Heart right ventricle (tissue), 16 donors: ENCODE results near the gene IER5L. TPM values are rescaled to one million over a fixed set of nuclear protein-coding genes. Genes with fewer than 3 reads are reported as not detected.

ENCODE experiments used
- ATAC-seq, 8 donors: fragments of 200-7000 bp; cut with Tn5 transposase; one replicate each; pipeline ENCODE4 v1.9.1; 2020; ENCODE audit warnings: mild to moderate bottlenecking in 8 of 8, moderate library complexity in 8 of 8, moderate number of reproducible peaks in 1 of 8
- DNase-seq, 2 donors: peaks; one replicate each; pipeline ENCODE4 v3.0.0-alpha.2; 2020
- H3K27ac ChIP-seq, 10 donors: fragments of 200-600 bp; sonication (generic) in 2 of 10; one replicate each; pipeline versions ENCODE4 v1.5.0 to v1.8.0; 2020 to 2022; ENCODE audit warnings: mild to moderate bottlenecking in 3 of 10
- H3K27me3 ChIP-seq, 7 donors: fragments of 200-600 bp; one replicate each; pipeline ENCODE4 v1.8.0; 2021 to 2022; ENCODE audit warnings: mild to moderate bottlenecking in 2 of 7
- H3K36me3 ChIP-seq, 9 donors: fragments of 200-600 bp; sonication (generic) in 1 of 9; one replicate each; pipeline versions ENCODE4 v1.5.0 to v1.8.0; 2020 to 2022; ENCODE audit warnings: mild to moderate bottlenecking in 2 of 9
- H3K4me1 ChIP-seq, 9 donors: fragments of 200-600 bp; sonication (generic) in 1 of 9; one replicate each; pipeline versions ENCODE4 v1.5.0 to v1.8.0; 2020 to 2022; ENCODE audit warnings: mild to moderate bottlenecking in 4 of 9
- H3K4me3 ChIP-seq, 10 donors: fragments of 200-600 bp; sonication (generic) in 2 of 10; one replicate each; pipeline versions ENCODE4 v1.5.0 to v1.8.0; 2020 to 2022; ENCODE audit warnings: mild to moderate bottlenecking in 7 of 10, moderate library complexity in 2 of 10
- H3K9me3 ChIP-seq, 11 donors: fragments of 200-600 bp in 10 of 11; sonication (generic) in 2 of 11; one replicate each; pipeline versions ENCODE4 v1.5.0 to v1.8.0; 2013 to 2022; ENCODE audit warnings: mild to moderate bottlenecking in 2 of 11, control low read depth in 1 of 11, moderate library complexity in 1 of 11
- CTCF ChIP-seq, 9 donors: fragments of 200-600 bp; sonication (generic) in 2 of 9; IDR thresholded peaks; one replicate each; pipeline versions ENCODE4 v1.5.0 to v1.8.0; 2021 to 2022; ENCODE audit warnings: antibody characterized with exemption in 9 of 9, mild to moderate bottlenecking in 5 of 9, moderate library complexity in 1 of 9
- WGBS, 2 donors: extraction: QIAGEN DNeasy Blood & Tissue Kit; methylation state at CpG; one replicate each; pipeline ENCODE4 v1.1.7; 2013; ENCODE audit warnings: inconsistent platforms in 1 of 2; 5-methylcytosine and 5-hydroxymethylcytosine counted together
- intact Hi-C, 10 donors: fragments of 100-400 bp; cut with DNase I; formaldehyde crosslinking; loops; one replicate each; pipeline versions ENCODE4 v1.11.1 to v1.14.2; 2022
- polyA plus RNA-seq, 2 donors: library from polyadenylated mRNA; stranded (reverse); fragments of 200-250 nt; gene quantifications; one replicate each; pipeline ENCODE4 v1.2.3, GENCODE V29; 2013
- total RNA-seq, 10 donors: library from RNA; stranded (reverse); fragmentation: NEBNext Ultra II Directional in 3 of 10; extraction: Animal tissue kit (Norgen Biotek cat#: 25700) in 3 of 10; gene quantifications; one replicate each; pipeline versions ENCODE4 v1.2.1 to v1.2.4, GENCODE V29; 2021 to 2023
- donor health status: Arrhythmogenic right ventricular cardiomyopathy.
- donor health status: ischemic (EF 13 %, LVEDD 7.1; RV severe dilation, severe dysfunction).
- donor health status: healthy with polysubstance abuse.
- donor health status: DM: no; HTN: yes; CAD: no.
- donor health status: DM: no; HTN: no; CAD: no.
- donor health status: ischemic (EF 25% LVEDD 6.9; RV normal size, moderate dysfunction).
- donor health status: ischemic (EF 25% LVEDD 5.7; RV mildly dilated, moderate dysfunction).
- donor health status: healthy.
- donor health status: DM: yes; HTN: yes; CAD: no.
- donor health status: Ischemic cardiomyopathy.
- donor health status: ischemic (EF 35%, LVEDD 5.7; RV mildly dilated, moderate dysfunction).
- donor health status: nonischemic (EF 11% LVEDD 7.7; RV severe dilation, severe dysfunction).
- donor health status: DM: yes; HTN: yes; CAD: no.
- donor health status: PGD.
- donor health status: ischemic (EF 29% LVEDD 5.4; RV normal size, mild dysfunction).
- donor health status: nonischemic (EF 23%, LVEDD 6.1; RV moderate dilation, normal function).

IER5L gene
- total and polyA plus RNA-seq, 12 donors = 1.2 to 26.3 (median 5.6) TPM

- no peak for DNase-seq
- no peaks in the 10 kb centered on the region for H3K9me3 ChIP-seq
- no peak overlapping the region for H3K4me3 ChIP-seq
- peak in 3 of 8 donors; percentile 5 to 24 (median 14) for ATAC-seq
- intact Hi-C loops = no loop called here
- 55% methylated on average over 10 of the region's 10 CpGs for WGBS, 2 donors
- no peak for TF ChIP-seq CTCF (IDR thresholded peaks at IDR 0.05)
- H3K27me3 ChIP-seq = no peaks in the 10 kb centered on the region
- peaks cover 0 to 90% (median 14%) of the 10 kb centered on the region in 9 donors for H3K36me3 ChIP-seq
- peaks cover 0 to 21% (median 6%) of the 10 kb centered on the region in 9 donors for H3K4me1 ChIP-seq
- H3K27ac ChIP-seq = peak overlapping the region in 1 of 10 donors; percentile 50
Observed at GRCh38 chr9:129126749-129127618, 51.1 kb downstream of the IER5L start.

Other genes starting within 250 kb of the IER5L start
- 10 to 100 TPM in 3 of 10 donors, 1 to 10 TPM in 7; 6.0 to 12.0 (median 8.8) TPM for gene DOLK, start 230.7 kb downstream of the IER5L start, total RNA-seq
- 10 to 100 TPM in 1 of 2 donors, 1 to 10 TPM in 1; 5.0 to 14.2 TPM for gene DOLK, start 230.7 kb downstream of the IER5L start, polyA plus RNA-seq
- gene NUP188, start 230.6 kb downstream of the IER5L start, total RNA-seq = 10 to 100 TPM; 16.1 to 27.3 (median 20.6) TPM
- 10 to 100 TPM; 12.7 to 20.6 TPM for gene NUP188, start 230.6 kb downstream of the IER5L start, polyA plus RNA-seq
- gene SH3GLB2, start 149.9 kb downstream of the IER5L start, total RNA-seq = 10 to 100 TPM; 25.2 to 40.5 (median 31.5) TPM
- gene SH3GLB2, start 149.9 kb downstream of the IER5L start, polyA plus RNA-seq = 10 to 100 TPM; 34.1 to 51.3 TPM
- 10 to 100 TPM; 30.4 to 46.0 (median 34.5) TPM for gene MIGA2, start 141.6 kb downstream of the IER5L start, total RNA-seq
- 10 to 100 TPM; 39.6 to 44.4 TPM for gene MIGA2, start 141.6 kb downstream of the IER5L start, polyA plus RNA-seq
- 1 to 10 TPM; 3.1 to 7.0 (median 5.0) TPM for gene DOLPP1, start 97.2 kb downstream of the IER5L start, total RNA-seq
- gene DOLPP1, start 97.2 kb downstream of the IER5L start, polyA plus RNA-seq = 1 to 10 TPM; 3.8 to 8.1 TPM
- gene CRAT, start 67.5 kb downstream of the IER5L start, total RNA-seq = 10 to 100 TPM; 67.0 to 84.7 (median 74.1) TPM
- 10 to 100 TPM; 19.5 to 48.5 TPM for gene CRAT, start 67.5 kb downstream of the IER5L start, polyA plus RNA-seq
- 100 to 1,000 TPM; 169 to 227 (median 187) TPM for gene PTPA, start 66.8 kb downstream of the IER5L start, total RNA-seq
- 100 to 1,000 TPM; 106 to 176 TPM for gene PTPA, start 66.8 kb downstream of the IER5L start, polyA plus RNA-seq